ENCODE results near the gene TMEM259. TPM values are rescaled to one million over a fixed set of nuclear protein-coding genes. Genes with fewer than 3 reads are reported as not detected.

The TMEM259 gene
- total and polyA plus RNA-seq, 2 donors (not counting 3 experiments of a cell fraction or from before 2014, with no cell fraction given): 142 to 297 TPM

- H3K36me3 ChIP-seq (ENCODE audit: control insufficient read depth in 2 of 2, extremely low read depth in 1 of 2, insufficient read depth in 2 of 2, low read length in 2 of 2): peaks cover 0 to 6% of the 10 kb centered on the region in 2 experiments
- no peak overlapping the region for H3K4me2 ChIP-seq (ENCODE audit: insufficient read depth, low read length)
- ChIA-PET CTCF (interaction anchor here (0.7 kb wide), 1 partner anchor 12 kb away, joined by 3 read pairs; no protein-coding TSS in a partner anchor), POLR2A (no interaction called here)
- no peak overlapping the region for H3K27ac ChIP-seq (ENCODE audit: insufficient read depth, low read depth, low read length)
- H3K9me3 ChIP-seq (replicated peaks; ENCODE audit: control insufficient read depth, insufficient read depth, low read length): no peaks in the 10 kb centered on the region
- dilution Hi-C loops (cut with MboI; ENCODE audit: extremely low pct_ligation_motif_present, low sequenced_read_pairs): no loop called here
- intact Hi-C loops (cut with micrococcal nuclease): no loop called here
- FAIRE-seq (no peak), DNase-seq (ENCODE audit: low read depth, low spot score) (no peak)
- H3K27me3 ChIP-seq (ENCODE audit: control insufficient read depth in 2 of 2, insufficient read depth in 2 of 2, low read length in 2 of 2): no peaks in the 10 kb centered on the region
- no peaks in the 10 kb centered on the region for H3K4me1 ChIP-seq (ENCODE audit: control insufficient read depth, extremely low read depth, insufficient read depth, low read length)
- no peak overlapping the region for H3K9ac ChIP-seq (replicated peaks; ENCODE audit: extremely low read depth, insufficient read depth, low read length)
- BruUV-seq (replicated peaks): no TSS peak
- TF ChIP-seq POLR2A (IDR thresholded peaks at IDR 0.05; ENCODE audit: low read depth, low read length) (no peak), EZH2 (IDR thresholded peaks at IDR 0.05; ENCODE audit: borderline replicate concordance, low read depth, low read length, severe bottlenecking) (no peak), JUN (IDR thresholded peaks at IDR 0.05; ENCODE audit: borderline replicate concordance, insufficient read depth, insufficient read length, low read depth) (no peak), FOS (IDR thresholded peaks at IDR 0.05; ENCODE audit: borderline replicate concordance, insufficient read depth, low read length) (no peak), GATA2 (IDR thresholded peaks at IDR 0.05; ENCODE audit: insufficient read depth, insufficient read length, low read depth, low read length) (no peak), POLR2AphosphoS5 (IDR thresholded peaks at IDR 0.05; ENCODE audit: insufficient read depth, low read depth, low read length) (no peak), MYC (IDR thresholded peaks at IDR 0.05; ENCODE audit: low read depth, low read length) (no peak)
- TF ChIP-seq, protein P1, sequence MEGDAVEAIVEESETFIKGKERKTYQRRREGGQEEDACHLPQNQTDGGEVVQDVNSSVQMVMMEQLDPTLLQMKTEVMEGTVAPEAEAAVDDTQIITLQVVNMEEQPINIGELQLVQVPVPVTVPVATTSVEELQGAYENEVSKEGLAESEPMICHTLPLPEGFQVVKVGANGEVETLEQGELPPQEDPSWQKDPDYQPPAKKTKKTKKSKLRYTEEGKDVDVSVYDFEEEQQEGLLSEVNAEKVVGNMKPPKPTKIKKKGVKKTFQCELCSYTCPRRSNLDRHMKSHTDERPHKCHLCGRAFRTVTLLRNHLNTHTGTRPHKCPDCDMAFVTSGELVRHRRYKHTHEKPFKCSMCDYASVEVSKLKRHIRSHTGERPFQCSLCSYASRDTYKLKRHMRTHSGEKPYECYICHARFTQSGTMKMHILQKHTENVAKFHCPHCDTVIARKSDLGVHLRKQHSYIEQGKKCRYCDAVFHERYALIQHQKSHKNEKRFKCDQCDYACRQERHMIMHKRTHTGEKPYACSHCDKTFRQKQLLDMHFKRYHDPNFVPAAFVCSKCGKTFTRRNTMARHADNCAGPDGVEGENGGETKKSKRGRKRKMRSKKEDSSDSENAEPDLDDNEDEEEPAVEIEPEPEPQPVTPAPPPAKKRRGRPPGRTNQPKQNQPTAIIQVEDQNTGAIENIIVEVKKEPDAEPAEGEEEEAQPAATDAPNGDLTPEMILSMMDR (IDR thresholded peaks at IDR 0.05; ENCODE audit: extremely low read depth in 1 of 2, insufficient read depth in 1 of 2, low read depth in 1 of 2, low read length in 2 of 2): no peak
- TF ChIP-seq, protein P2, sequence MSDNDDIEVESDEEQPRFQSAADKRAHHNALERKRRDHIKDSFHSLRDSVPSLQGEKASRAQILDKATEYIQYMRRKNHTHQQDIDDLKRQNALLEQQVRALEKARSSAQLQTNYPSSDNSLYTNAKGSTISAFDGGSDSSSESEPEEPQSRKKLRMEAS (IDR thresholded peaks at IDR 0.05; ENCODE audit: insufficient read depth, insufficient read length): no peak
- no peaks in the 10 kb centered on the region for H3K9me1 ChIP-seq (replicated peaks; ENCODE audit: control insufficient read depth, extremely low read depth, insufficient read depth, low read length)
- no peak overlapping the region for H3K4me3 ChIP-seq (replicated peaks in 1 of 3; ENCODE audit: insufficient read depth in 1 of 3, low read depth in 1 of 3, low read length in 3 of 3)
- no peak overlapping the region for H2AFZ ChIP-seq (ENCODE audit: low read depth, low read length)
- no peaks in the 10 kb centered on the region for H4K20me1 ChIP-seq (replicated peaks; ENCODE audit: control insufficient read depth, extremely low read depth, insufficient read depth, low read length)
- no peaks in the 10 kb centered on the region for H3K79me2 ChIP-seq (ENCODE audit: control insufficient read depth, insufficient read depth, low read length)
Observed at GRCh38 chr19:972281-972680, 48.6 kb downstream of the TMEM259 start.
